ENCODE results near the gene IPO8.

The IPO8 gene

DNA sequence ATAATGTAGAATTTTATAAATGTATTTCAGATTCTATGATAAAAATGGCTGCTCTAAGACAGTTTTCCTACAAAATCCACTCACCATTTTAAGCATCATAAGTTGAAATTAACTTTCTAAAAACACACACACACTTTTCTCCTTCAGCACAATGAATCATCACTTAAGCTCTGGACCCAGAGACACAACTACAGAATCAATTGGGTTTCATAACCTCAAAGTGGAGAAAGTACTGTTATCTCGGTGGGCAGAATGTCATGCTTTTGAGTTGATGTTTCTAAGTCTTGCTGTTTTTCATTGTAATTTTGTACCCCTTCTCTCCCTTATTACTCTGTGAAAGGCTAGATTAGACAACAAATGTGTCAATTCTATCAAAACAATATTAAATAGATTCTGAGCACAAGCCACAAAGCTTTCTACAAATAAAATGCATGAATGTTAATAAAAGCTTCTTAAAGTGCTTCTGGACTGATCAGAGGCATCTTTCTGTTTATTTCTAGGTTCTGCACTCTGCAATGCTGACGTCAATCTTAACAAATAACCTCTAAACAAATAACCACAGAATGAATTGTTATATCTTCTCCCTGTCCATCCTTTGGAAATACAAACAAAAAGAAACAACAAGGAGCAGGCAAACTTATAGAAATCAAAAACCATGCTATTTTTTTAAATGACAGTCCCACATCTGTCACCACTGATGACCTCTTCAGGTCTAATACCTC, 8.2 kb downstream of the IPO8 start:
- TF ChIP-seq, protein P1, sequence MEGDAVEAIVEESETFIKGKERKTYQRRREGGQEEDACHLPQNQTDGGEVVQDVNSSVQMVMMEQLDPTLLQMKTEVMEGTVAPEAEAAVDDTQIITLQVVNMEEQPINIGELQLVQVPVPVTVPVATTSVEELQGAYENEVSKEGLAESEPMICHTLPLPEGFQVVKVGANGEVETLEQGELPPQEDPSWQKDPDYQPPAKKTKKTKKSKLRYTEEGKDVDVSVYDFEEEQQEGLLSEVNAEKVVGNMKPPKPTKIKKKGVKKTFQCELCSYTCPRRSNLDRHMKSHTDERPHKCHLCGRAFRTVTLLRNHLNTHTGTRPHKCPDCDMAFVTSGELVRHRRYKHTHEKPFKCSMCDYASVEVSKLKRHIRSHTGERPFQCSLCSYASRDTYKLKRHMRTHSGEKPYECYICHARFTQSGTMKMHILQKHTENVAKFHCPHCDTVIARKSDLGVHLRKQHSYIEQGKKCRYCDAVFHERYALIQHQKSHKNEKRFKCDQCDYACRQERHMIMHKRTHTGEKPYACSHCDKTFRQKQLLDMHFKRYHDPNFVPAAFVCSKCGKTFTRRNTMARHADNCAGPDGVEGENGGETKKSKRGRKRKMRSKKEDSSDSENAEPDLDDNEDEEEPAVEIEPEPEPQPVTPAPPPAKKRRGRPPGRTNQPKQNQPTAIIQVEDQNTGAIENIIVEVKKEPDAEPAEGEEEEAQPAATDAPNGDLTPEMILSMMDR (IDR thresholded peaks at IDR 0.05; ENCODE audit: low read length), result no peak
- TF ChIP-seq EZH2 (IDR thresholded peaks at IDR 0.05; ENCODE audit: borderline replicate concordance, low read length), result no peak
- Histone ChIP-seq H3K4me2 (ENCODE audit: low read length) (no peak overlapping the region), H4K20me1 (ENCODE audit: insufficient read depth, low read length) (no peaks in the 10 kb centered on the region), H3K27me3 (ENCODE audit: insufficient read depth, low read length) (no peaks in the 10 kb centered on the region), H3K4me3 (ENCODE audit: low read depth, low read length, poor library complexity, severe bottlenecking) (no peak overlapping the region), H3K9me3 (ENCODE audit: low read length) (no peaks in the 10 kb centered on the region), H3K79me2 (ENCODE audit: insufficient read depth, low read length) (0 out of 2 replicates have a peak, but pooled peaks cover 11% of the 10 kb centered on the region), H3K27ac (ENCODE audit: low read depth, low read length, poor library complexity, severe bottlenecking) (no peak overlapping the region), H3K36me3 (ENCODE audit: insufficient read depth, low read length) (peaks cover 29% of the 10 kb centered on the region), H2AFZ (ENCODE audit: low read length) (no peak overlapping the region), H3K9ac (ENCODE audit: low read length) (no peak overlapping the region), H3K4me1 (ENCODE audit: insufficient read depth, low read length, severe bottlenecking) (no peaks in the 10 kb centered on the region), H3F3A (ENCODE audit: insufficient read depth, low read length) (no peaks in the 10 kb centered on the region), H3K9me2 (ENCODE audit: low read depth, low read length) (no peaks in the 10 kb centered on the region)

DNA sequence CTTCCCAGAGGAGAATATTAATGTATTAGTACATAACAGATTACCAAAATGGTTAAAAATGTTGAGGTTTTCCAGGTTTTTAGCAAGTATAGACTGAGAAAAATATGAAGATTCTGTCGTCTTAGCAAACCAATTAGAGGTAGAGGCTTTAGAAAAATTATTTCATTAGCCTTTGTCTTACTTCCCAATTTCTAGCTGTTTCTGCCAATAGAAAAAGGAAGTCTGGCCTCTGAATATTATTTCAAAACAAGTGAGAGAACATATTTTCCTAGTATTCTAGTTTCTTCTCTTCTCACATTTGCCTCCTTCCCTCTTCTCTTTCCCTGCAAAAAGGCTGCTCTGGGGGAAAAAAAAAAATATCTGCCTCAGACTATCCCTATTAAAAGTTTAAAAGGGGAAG, 16.4 kb downstream of the IPO8 start:
- Histone ChIP-seq H3K4me3 (ENCODE audit: low read depth, low read length, poor library complexity, severe bottlenecking) (no peak overlapping the region), H3K36me3 (ENCODE audit: insufficient read depth, low read length) (peaks cover 68% of the 10 kb centered on the region)

DNA sequence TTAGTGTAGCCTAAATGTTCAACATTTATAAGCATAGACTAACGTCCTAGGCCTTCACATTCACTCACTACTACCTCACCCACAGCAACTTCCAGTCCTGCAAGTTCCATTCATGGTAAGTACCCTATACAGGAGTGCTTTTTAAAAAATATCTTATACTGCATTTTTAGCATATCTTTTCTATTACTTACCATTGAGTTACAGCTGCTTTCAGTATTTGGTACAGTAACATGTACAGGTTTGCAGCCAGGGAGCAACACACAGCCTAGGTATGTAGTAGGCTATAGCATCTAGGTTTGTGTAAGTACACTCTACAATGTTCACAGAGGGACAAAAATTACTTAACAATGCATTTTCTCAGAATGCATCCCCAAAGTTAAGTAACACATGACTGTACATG, 17.4 kb downstream of the IPO8 start:
- H3K4me3 ChIP-seq (ENCODE audit: low read depth, low read length, poor library complexity, severe bottlenecking), result no peak overlapping the region
- no peaks in the 10 kb centered on the region for H3K79me2 ChIP-seq (ENCODE audit: insufficient read depth, low read length)
- no peak overlapping the region for H3K27ac ChIP-seq (ENCODE audit: low read depth, low read length, poor library complexity, severe bottlenecking)
- H3K9me3 ChIP-seq (ENCODE audit: low read length), result no peaks in the 10 kb centered on the region
- no peak overlapping the region for H2AFZ ChIP-seq (ENCODE audit: low read length)
- no peaks in the 10 kb centered on the region for H3F3A ChIP-seq (ENCODE audit: insufficient read depth, low read length)
- H3K36me3 ChIP-seq (ENCODE audit: insufficient read depth, low read length), result peaks cover 66% of the 10 kb centered on the region
- H4K20me1 ChIP-seq (ENCODE audit: insufficient read depth, low read length), result no peaks in the 10 kb centered on the region
- H3K27me3 ChIP-seq (ENCODE audit: insufficient read depth, low read length), result no peaks in the 10 kb centered on the region
- no peaks in the 10 kb centered on the region for H3K9me2 ChIP-seq (ENCODE audit: low read depth, low read length)
- no peaks in the 10 kb centered on the region for H3K4me1 ChIP-seq (ENCODE audit: insufficient read depth, low read length, severe bottlenecking)
- TF ChIP-seq EZH2 (IDR thresholded peaks at IDR 0.05; ENCODE audit: borderline replicate concordance, low read length), result no peak
- TF ChIP-seq, protein P1 (IDR thresholded peaks at IDR 0.05; ENCODE audit: low read length), result no peak
- H3K9ac ChIP-seq (ENCODE audit: low read length), result no peak overlapping the region
- no peak overlapping the region for H3K4me2 ChIP-seq (ENCODE audit: low read length)

More for the DNA sequence above, 16.4 kb downstream of the IPO8 start:
- Histone ChIP-seq H3K27me3 (ENCODE audit: insufficient read depth, low read length) (no peaks in the 10 kb centered on the region), H3F3A (ENCODE audit: insufficient read depth, low read length) (no peaks in the 10 kb centered on the region), H3K4me1 (ENCODE audit: insufficient read depth, low read length, severe bottlenecking) (no peaks in the 10 kb centered on the region), H3K9me3 (ENCODE audit: low read length) (no peaks in the 10 kb centered on the region), H3K27ac (ENCODE audit: low read depth, low read length, poor library complexity, severe bottlenecking) (no peak overlapping the region), H4K20me1 (ENCODE audit: insufficient read depth, low read length) (no peaks in the 10 kb centered on the region), H3K9me2 (ENCODE audit: low read depth, low read length) (no peaks in the 10 kb centered on the region), H2AFZ (ENCODE audit: low read length) (no peak overlapping the region), H3K4me2 (ENCODE audit: low read length) (no peak overlapping the region), H3K79me2 (ENCODE audit: insufficient read depth, low read length) (no peaks in the 10 kb centered on the region), H3K9ac (ENCODE audit: low read length) (no peak overlapping the region)
- TF ChIP-seq, protein P1 (IDR thresholded peaks at IDR 0.05; ENCODE audit: low read length), result no peak
- TF ChIP-seq EZH2 (IDR thresholded peaks at IDR 0.05; ENCODE audit: borderline replicate concordance, low read length), result no peak
